Heart left ventricle (tissue), 16 donors: Measurements from ENCODE around the gene GNAT3. TPM values are rescaled to one million over a fixed set of nuclear protein-coding genes. Genes with fewer than 3 reads are reported as not detected.

Experiments used
- ATAC-seq, 4 donors: fragments of 200-7000 bp; cut with Tn5 transposase; one replicate each; pipeline ENCODE4 v1.9.1; 2020 to 2022; ENCODE audit warnings: moderate library complexity in 4 of 4, mild to moderate bottlenecking in 3 of 4, moderate number of reproducible peaks in 1 of 4
- DNase-seq, 5 donors: peaks; one replicate each; pipeline ENCODE4 v3.0.0-alpha.2; 2020
- H3K27ac ChIP-seq, 12 donors: fragments of 200-600 bp; sonication (generic) in 4 of 12; one replicate each; pipeline versions ENCODE4 v1.5.0 to v1.8.0; 2016 to 2022; ENCODE audit warnings: mild to moderate bottlenecking in 2 of 12
- H3K27me3 ChIP-seq, 9 donors: fragments of 200-600 bp; sonication (generic) in 2 of 9; one replicate each; pipeline versions ENCODE4 v1.5.1 to v1.8.0; 2016 to 2022; ENCODE audit warnings: mild to moderate bottlenecking in 3 of 9
- H3K36me3 ChIP-seq, 9 donors: fragments of 200-600 bp; sonication (generic) in 2 of 9; one replicate each; pipeline versions ENCODE4 v1.5.0 to v1.8.0; 2018 to 2022; ENCODE audit warnings: mild to moderate bottlenecking in 2 of 9
- H3K4me1 ChIP-seq, 12 donors: fragments of 200-600 bp; sonication (generic) in 4 of 12; one replicate each; pipeline versions ENCODE4 v1.5.0 to v1.8.0; 2016 to 2022; ENCODE audit warnings: mild to moderate bottlenecking in 3 of 12
- H3K4me3 ChIP-seq, 12 donors: fragments of 200-600 bp; sonication (generic) in 4 of 12; one replicate each; pipeline versions ENCODE4 v1.5.0 to v1.8.0; 2017 to 2022; ENCODE audit warnings: mild to moderate bottlenecking in 9 of 12, moderate library complexity in 4 of 12
- H3K9me3 ChIP-seq, 12 donors: fragments of 200-600 bp; sonication (generic) in 4 of 12; one replicate each; pipeline versions ENCODE4 v1.5.0 to v1.8.0; 2016 to 2022; ENCODE audit warnings: mild to moderate bottlenecking in 1 of 12
- POLR2A ChIP-seq, 2 donors: fragments of 450-650 bp; IDR thresholded peaks; one replicate each; pipeline ENCODE4 v1.6.1; 2017; ENCODE audit warnings: antibody characterized with exemption in 2 of 2, mild to moderate bottlenecking in 2 of 2, moderate library complexity in 2 of 2
- WGBS, 4 donors: extraction: QIAGEN DNeasy Blood & Tissue Kit in 2 of 4; methylation state at CpG; one replicate each; pipeline versions ENCODE4 v1.1.5 to v1.1.7; 2013 to 2018; 5-methylcytosine and 5-hydroxymethylcytosine counted together
- intact Hi-C, 10 donors: fragments of 100-400 bp; cut with DNase I; formaldehyde crosslinking; loops; one replicate each; pipeline versions ENCODE4 v1.11.1 to v1.14.2; 2022
- polyA plus RNA-seq, 2 donors: library from polyadenylated mRNA; stranded (reverse); fragments of 200-250 nt; gene quantifications; one replicate each; pipeline ENCODE4 v1.2.3, GENCODE V29; 2013
- total RNA-seq, 9 donors: library from RNA; depleted of rRNA in 2 of 9; stranded (reverse); fragments of >200 nt in 2 of 9; fragmentation: NEBNext Ultra II Directional in 3 of 9; extraction: Animal tissue kit (Norgen Biotek cat#: 25700) in 3 of 9; gene quantifications; one replicate each; pipeline versions ENCODE4 v1.1.0 to v1.2.4, GENCODE V29; 2016 to 2023
- TF ChIP-seq, protein P1 (sequence below), 12 donors: fragments of 200-600 bp; sonication (generic) in 4 of 12; IDR thresholded peaks; one replicate each; pipeline versions ENCODE4 v1.5.0 to v1.8.0; 2018 to 2022; ENCODE audit warnings: antibody characterized with exemption in 12 of 12, mild to moderate bottlenecking in 5 of 12
- donor health status: ischemic (EF 13 %, LVEDD 7.1; RV severe dilation, severe dysfunction).
- donor health status: healthy with polysubstance abuse.
- donor health status: DM: no; HTN: yes; CAD: no.
- donor health status: DM: no; HTN: no; CAD: no.
- donor health status: ischemic (EF 25% LVEDD 6.9; RV normal size, moderate dysfunction).
- donor health status: ischemic (EF 25% LVEDD 5.7; RV mildly dilated, moderate dysfunction).
- donor health status: healthy.
- donor health status: DM: yes; HTN: yes; CAD: no.
- donor health status: ischemic (EF 35%, LVEDD 5.7; RV mildly dilated, moderate dysfunction).
- donor health status: nonischemic (EF 11% LVEDD 7.7; RV severe dilation, severe dysfunction).
- donor health status: DM: yes; HTN: yes; CAD: no.
- donor health status: PGD.
- donor health status: ischemic (EF 29% LVEDD 5.4; RV normal size, mild dysfunction).
- donor health status: nonischemic (EF 23%, LVEDD 6.1; RV moderate dilation, normal function).

The GNAT3 gene
- total and polyA plus RNA-seq, 11 donors = not detected

DNA sequence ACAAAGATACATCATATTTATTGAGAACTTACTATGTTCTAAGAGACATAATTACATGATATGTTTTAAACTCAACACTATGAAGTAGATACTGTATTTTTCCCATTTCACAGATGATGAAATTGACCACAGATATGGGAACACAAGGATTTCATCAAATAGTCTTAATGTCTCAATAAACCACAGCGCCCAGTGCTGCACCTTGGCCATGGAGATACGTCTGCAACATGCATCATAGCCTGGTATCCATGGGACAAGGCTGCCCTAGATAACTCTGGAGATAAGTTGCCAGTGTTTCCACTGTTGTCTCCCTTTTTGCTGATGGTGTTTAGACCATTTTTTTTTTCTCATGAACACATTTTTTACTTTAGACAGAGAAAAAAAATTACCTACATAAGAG is 97.5 kb downstream of the GNAT3 start:
- no peaks in the 10 kb centered on the region for H3K36me3 ChIP-seq
- H3K4me3 ChIP-seq = no peak overlapping the region
- 87 to 96% (median 91%) methylated on average over 2 of the region's 2 CpGs for whole genome bisulfite sequencing, 4 donors
- ATAC-seq (no peak), DNase-seq (no peak)
- H3K27me3 ChIP-seq = no peaks in the 10 kb centered on the region
- intact Hi-C loops = no loop called here
- no peak for TF ChIP-seq POLR2A (IDR thresholded peaks at IDR 0.05)
- TF ChIP-seq, protein P1, sequence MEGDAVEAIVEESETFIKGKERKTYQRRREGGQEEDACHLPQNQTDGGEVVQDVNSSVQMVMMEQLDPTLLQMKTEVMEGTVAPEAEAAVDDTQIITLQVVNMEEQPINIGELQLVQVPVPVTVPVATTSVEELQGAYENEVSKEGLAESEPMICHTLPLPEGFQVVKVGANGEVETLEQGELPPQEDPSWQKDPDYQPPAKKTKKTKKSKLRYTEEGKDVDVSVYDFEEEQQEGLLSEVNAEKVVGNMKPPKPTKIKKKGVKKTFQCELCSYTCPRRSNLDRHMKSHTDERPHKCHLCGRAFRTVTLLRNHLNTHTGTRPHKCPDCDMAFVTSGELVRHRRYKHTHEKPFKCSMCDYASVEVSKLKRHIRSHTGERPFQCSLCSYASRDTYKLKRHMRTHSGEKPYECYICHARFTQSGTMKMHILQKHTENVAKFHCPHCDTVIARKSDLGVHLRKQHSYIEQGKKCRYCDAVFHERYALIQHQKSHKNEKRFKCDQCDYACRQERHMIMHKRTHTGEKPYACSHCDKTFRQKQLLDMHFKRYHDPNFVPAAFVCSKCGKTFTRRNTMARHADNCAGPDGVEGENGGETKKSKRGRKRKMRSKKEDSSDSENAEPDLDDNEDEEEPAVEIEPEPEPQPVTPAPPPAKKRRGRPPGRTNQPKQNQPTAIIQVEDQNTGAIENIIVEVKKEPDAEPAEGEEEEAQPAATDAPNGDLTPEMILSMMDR (IDR thresholded peaks at IDR 0.05) = no peak
- H3K9me3 ChIP-seq = no peaks in the 10 kb centered on the region
- peaks cover 0 to 3% (median 0%) of the 10 kb centered on the region in 12 donors for H3K4me1 ChIP-seq
- H3K27ac ChIP-seq = no peak overlapping the region

DNA sequence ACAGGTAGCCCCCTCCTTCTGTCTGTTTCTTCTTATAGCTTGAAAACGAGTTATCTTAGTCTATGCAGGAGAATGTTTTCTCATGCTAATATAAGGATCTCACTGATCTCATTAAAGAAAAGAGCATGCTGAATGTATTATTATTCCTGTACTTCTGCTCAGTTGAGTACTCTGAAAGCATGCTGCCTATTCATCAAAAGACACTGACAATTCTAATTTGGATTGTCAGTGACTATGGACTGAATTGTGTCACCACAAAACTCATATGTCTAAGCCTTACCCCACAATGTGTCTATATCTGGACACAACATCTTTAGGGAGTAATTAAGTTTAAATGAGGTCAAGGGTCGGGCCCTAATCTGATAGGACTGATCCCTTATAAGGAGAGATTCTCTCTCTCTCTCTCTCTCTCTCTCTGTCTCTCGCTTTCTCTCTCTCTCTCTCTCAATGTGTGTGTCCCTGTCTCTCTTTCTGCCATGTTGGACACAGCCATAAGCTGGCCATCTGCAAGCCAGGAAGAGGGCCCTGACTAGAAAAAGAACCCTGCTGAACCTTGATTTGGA is 98.4 kb downstream of the GNAT3 start:
- no peaks in the 10 kb centered on the region for H3K9me3 ChIP-seq
- DNase-seq (no peak), ATAC-seq (no peak)
- TF ChIP-seq, protein P1 (IDR thresholded peaks at IDR 0.05) = no peak
- no peak for TF ChIP-seq POLR2A (IDR thresholded peaks at IDR 0.05)
- no peaks in the 10 kb centered on the region for H3K27me3 ChIP-seq
- intact Hi-C loops = no loop called here
- 84 to 86% (median 84%) methylated on average over 3 of the region's 3 CpGs for WGBS, 4 donors
- no peak overlapping the region for H3K4me3 ChIP-seq
- no peak overlapping the region for H3K27ac ChIP-seq
- H3K36me3 ChIP-seq = no peaks in the 10 kb centered on the region
- H3K4me1 ChIP-seq = peaks cover 0 to 3% (median 0%) of the 10 kb centered on the region in 12 donors

DNA sequence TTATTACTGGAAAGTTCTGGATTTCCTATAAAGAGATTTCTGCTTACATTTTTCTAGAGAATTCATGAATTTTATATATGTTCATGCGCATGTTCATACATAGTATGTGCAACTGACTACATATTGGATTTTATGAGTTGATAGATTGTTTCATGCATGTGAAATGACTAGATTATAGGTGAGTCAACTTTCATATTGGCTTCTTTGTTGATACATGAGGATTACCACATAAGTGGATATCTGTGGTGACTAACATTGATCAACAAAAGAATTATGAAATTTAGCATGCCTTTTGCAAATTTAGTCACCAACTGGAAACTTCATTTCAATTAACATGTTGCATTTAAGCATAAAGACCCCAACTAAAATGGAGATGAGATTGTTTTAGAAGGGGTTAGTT is 99.0 kb downstream of the GNAT3 start:
- H3K4me3 ChIP-seq = no peak overlapping the region

DNA sequence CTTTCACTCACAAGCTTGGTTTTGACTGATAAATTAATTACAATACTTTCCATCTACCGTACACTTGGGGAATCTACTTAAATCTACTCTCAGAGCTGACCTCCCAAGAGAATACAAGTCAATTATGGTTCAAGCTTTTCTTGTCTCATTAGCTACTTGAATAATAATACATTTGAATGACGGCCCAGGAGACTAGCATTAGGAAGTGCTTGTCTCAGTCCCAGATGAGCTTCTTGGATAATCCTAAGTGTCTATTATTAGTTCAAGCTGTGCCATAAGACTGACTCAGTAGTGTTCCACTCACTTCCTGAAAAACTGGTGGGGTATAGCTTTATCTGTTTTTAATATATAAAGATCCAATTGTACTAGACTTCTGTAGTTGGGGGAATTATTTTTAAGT is 100.2 kb downstream of the GNAT3 start:
- TF ChIP-seq, protein P1 (IDR thresholded peaks at IDR 0.05) = no peak
- TF ChIP-seq POLR2A (IDR thresholded peaks at IDR 0.05) = no peak
- intact Hi-C loops = no loop called here
- Histone ChIP-seq H3K4me1 (peaks cover 0 to 3% (median 0%) of the 10 kb centered on the region in 12 donors), H3K4me3 (no peak overlapping the region), H3K27me3 (no peaks in the 10 kb centered on the region), H3K27ac (no peak overlapping the region), H3K36me3 (no peaks in the 10 kb centered on the region), H3K9me3 (no peaks in the 10 kb centered on the region)
- ATAC-seq (no peak), DNase-seq (no peak)
- 38 to 57% (median 45%) methylated on average over 2 of the region's 2 CpGs for WGBS, 4 donors

More for the DNA sequence above, 99.0 kb downstream of the GNAT3 start:
- intact Hi-C loops = no loop called here
- Histone ChIP-seq H3K4me1 (peaks cover 0 to 3% (median 0%) of the 10 kb centered on the region in 12 donors), H3K9me3 (no peaks in the 10 kb centered on the region), H3K36me3 (no peaks in the 10 kb centered on the region), H3K27me3 (no peaks in the 10 kb centered on the region), H3K27ac (no peak overlapping the region)
- DNase-seq (no peak), ATAC-seq (no peak)
- TF ChIP-seq, protein P1 (IDR thresholded peaks at IDR 0.05) = no peak
- TF ChIP-seq POLR2A (IDR thresholded peaks at IDR 0.05) = no peak
- WGBS, 4 donors = 97 to 100% (median 98%) methylated on average over 1 of the region's 1 CpG
